IPS-11a (cell line): ENCODE measurements around the gene STC2.

Source experiments
- H3K4me3 ChIP-seq: one replicate; pipeline ENCODE4 v1.5.1; 2013; ENCODE audit warnings: low read depth, low read length, control low read depth

STC2 gene

GRCh38 chr5:173314166-173314952 is 13.9 kb downstream of the STC2 start:
- H3K4me3 ChIP-seq: no peak overlapping the region

- H3K4me3 ChIP-seq: no peak overlapping the region
These were observed 14.8 kb downstream of the STC2 start for GRCh38 chr5:173313351-173313801.

- H3K4me3 ChIP-seq: no peak overlapping the region
These were observed 15.4 kb downstream of the STC2 start for GRCh38 chr5:173312821-173313220.

GRCh38 chr5:173311818-173312585 is 16.2 kb downstream of the STC2 start:
- H3K4me3 ChIP-seq: no peak overlapping the region

- no peak overlapping the region for H3K4me3 ChIP-seq
These were observed 17.1 kb downstream of the STC2 start for GRCh38 chr5:173310861-173311785.

- no peak overlapping the region for H3K4me3 ChIP-seq
These were observed 17.9 kb downstream of the STC2 start for GRCh38 chr5:173310218-173310769.

- H3K4me3 ChIP-seq: no peak overlapping the region
These were observed 18.5 kb downstream of the STC2 start for GRCh38 chr5:173309731-173310130.

DNA sequence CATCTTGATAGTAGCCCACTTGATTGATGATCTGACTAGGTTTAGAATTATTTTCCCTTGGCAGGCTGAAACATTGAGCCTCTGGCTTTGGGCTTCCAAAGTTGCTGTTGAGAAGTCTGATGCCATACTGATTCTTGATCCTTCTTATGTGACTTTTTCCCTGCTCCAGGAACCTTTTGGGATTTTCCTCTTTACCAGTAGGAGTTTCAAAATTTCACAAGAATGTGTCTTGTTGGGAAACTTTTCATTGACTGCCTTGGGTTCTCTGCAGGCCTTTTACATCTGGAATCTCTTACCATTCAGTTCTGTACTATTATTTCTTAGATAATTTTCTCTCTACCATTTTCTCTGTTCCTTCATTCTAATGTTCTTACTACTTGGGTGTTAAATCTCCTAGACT is 20.0 kb downstream of the STC2 start:
- H3K4me3 ChIP-seq: no peak overlapping the region

DNA sequence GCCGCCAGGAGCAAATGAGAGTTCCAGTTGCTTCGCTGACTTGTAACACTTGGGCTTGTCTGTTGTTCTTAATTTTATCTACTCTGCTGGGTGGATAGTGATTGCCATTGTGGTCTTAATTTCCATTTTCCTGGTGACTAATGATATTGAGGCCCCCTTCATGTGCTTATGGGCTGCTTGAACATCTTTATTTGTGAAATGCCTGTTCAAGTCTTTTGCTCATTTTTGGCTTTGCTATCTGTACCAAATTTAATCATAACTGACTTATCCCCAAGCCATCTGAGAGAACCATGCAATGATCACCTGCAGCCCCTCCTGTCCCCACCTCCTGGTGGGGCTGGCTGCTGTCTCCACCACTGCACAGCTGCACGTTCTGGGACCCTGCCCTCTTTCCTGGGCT is 20.5 kb downstream of the STC2 start:
- no peak overlapping the region for H3K4me3 ChIP-seq

GRCh38 chr5:173306695-173307094 is 21.5 kb downstream of the STC2 start:
- no peak overlapping the region for H3K4me3 ChIP-seq

DNA sequence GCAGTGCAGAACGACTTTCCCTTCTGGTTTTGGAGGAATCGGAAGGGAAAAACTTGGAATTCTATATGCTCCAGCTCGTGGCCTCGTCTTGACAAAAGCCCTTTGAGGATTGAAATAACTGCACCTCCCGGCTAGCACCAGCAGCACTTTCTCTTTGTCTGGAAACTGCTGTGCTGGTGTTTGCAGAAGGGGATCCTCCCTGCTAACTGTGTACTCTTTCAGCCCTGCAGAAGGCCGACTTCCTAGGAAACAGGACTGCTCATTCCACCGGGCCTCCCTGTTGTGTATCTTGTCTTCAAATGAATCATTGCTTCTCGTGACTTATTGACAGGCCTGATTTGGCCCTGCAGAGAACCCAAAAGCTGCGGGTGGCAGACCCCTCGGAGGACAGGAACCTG is 23.6 kb downstream of the STC2 start:
- no peak overlapping the region for H3K4me3 ChIP-seq

- H3K4me3 ChIP-seq: no peak overlapping the region
These were observed 24.2 kb downstream of the STC2 start for GRCh38 chr5:173303878-173304590.

DNA sequence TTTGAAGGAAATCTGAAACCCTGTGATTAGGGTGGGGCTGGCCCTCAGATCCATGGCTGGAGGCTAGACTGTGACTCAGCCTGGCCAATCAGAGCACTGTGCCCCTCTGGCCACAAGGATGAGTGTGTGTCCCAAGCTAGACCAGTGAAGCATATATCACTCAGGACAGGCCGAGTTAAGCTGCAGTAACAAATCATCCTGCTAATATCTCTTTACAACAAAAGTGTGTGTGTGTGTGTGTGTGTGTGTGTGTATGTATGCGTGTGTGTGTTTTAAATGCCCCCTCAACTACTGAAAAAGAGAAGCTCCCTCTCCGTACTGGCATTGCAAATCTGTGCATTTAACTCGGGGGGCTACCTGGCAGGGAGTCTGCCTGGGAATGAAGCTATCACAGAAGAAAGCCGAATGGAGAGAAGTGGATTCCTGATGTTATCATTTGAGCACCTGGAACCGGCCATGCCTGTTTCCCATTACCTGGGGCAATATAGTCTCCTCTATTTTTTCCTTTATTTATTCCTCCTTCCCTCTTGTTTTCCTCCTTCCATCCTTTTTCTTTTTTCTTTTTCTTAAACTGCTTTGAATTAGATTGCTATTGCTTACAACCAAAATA is 25.6 kb downstream of the STC2 start:
- no peak overlapping the region for H3K4me3 ChIP-seq

DNA sequence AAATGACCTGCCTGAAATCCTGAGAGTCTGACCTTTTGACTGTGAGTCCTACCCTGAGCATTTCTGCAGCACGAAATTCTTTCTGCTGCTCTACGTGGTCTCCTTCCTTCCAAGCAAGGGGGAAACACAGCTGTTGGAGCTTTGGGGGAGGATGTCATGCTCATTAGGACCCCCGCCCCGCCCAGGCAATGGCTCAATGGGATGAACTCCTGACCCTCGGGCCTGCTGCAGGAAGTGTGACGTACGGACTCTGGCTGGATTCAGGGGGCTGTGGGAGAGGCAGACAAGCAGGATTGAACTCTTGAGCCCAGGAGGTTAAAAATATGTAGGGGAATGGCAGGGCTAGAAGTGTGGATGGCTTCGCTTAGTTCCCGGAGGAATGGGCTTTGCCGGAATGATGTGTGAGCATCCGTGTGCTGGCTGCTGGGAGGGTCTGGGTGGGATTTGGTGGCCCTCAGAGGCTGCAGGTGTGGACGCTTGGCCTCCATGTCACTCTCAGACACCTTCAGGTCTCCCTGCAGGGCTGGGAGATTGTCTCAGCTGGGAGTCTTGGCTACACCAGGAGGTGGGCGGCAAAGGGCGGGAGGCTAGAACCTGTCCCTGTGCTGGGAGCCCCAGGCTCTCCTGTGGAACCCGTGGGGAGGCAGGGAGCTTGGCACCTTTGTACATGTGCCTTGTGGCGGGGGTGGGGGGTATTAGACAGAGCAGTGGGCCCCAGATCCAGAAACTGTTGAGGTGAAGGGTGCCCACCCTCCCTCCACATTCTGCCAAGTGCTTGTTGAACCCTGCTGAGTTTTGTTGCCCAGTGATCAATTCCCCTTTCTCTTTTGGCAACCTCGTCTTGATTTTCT is 26.3 kb downstream of the STC2 start:
- no peak overlapping the region for H3K4me3 ChIP-seq

- H3K4me3 ChIP-seq: no peak overlapping the region
These were observed 27.7 kb downstream of the STC2 start for GRCh38 chr5:173300389-173301047.

DNA sequence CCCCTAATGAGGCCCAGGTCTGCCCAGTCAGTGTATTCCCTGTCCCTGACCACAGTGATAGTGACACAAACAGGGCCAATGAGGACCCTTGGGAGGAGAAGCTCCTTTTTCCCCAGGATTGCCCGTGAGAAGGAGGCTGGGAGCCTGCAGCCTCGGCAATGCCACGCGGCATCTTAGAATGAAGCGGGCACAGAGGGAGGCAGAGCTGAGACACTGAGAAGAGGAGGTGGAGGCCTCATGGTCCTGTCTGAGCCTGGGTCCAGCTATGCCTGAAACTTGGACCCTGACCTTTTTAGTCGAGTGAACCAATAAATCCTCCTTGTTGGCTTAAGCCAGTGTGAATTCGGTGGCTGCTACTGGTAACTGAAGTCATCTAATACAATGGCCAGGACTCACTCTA is 28.4 kb downstream of the STC2 start:
- H3K4me3 ChIP-seq: no peak overlapping the region

GRCh38 chr5:173298213-173298926 is 29.8 kb downstream of the STC2 start:
- H3K4me3 ChIP-seq: no peak overlapping the region

DNA sequence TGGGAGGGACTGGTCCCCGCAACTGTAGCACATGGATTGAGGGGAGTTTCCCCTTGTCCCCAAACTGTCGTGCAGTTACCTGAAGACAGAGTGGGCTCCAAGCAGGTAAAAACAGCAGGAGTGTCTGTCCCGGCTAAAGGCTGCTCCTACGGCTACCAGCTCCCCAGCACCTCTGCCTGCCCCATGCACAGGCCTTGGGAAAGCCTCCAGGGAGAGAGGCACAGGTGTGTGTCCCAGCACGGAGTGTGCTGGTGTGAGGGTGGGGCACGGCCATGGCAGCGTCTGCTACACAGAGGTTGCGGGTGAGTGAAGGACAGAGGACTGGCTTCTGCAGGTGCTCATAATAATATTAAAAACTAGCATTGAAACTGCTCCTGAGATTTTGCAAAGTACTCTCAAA is 30.4 kb downstream of the STC2 start:
- H3K4me3 ChIP-seq: no peak overlapping the region
